ENCODE data around the gene PREPL. TPM values are rescaled to one million over a fixed set of nuclear protein-coding genes. Genes with fewer than 3 reads are reported as not detected.
"Not testable (repeated sequence)": the region's sequence is repeated elsewhere in the genome, so short reads cannot be mapped to it uniquely, and the experiment has no call there.

PREPL gene
- total RNA-seq, 1 donor from 2014 or later: 32.7 TPM

DNA sequence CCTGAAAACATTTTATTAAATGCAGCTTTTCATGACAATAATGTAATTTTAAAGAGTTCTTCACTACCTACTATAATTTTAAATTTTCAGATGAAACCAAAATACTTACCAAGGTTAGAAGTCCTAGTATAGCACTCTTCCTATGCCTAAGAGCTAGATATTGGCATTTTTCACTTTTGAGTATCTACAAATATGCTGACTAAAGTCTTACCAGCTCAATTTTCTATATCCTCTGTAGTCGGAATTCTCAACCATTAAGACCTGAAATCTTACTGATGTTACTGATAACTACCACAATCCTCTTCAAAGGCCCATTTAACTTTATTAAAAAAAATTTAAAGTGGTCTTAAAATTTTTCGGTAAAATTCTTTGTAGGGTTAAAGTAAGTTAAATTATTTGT lies 32.0 kb downstream of the PREPL start:
- Mint-ChIP-seq H3K36me3 (ENCODE audit: low read depth) (peaks cover 40% of the 10 kb centered on the region), H3K9me3 (no peaks in the 10 kb centered on the region), H3K4me1 (peaks cover 3% of the 10 kb centered on the region), H3K27ac (no peak overlapping the region), H3K27me3 (no peaks in the 10 kb centered on the region), H3K4me3 (no peak overlapping the region)
- intact Hi-C loops (cut with micrococcal nuclease): no loop called here
- DNase-seq: no peak

DNA sequence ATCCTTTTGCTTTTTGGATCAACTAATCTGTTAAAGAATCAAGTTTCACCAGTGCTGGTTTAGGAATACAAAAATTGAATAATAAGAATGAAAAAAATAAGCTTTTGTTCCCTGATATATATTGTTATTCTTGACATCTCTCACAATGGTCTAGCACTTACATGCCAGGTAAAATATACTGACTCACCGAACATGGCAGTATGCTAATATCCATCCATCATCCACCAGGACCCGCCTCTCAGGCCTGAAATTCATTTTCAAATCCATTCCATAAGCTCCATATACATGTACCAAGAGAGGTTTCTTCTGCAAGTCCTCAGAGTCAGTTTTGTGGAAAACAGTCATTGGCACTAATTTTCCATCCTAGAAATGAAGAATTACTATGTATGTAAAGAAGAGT lies 32.5 kb downstream of the PREPL start:
- H3K27me3 Mint-ChIP-seq: no peaks in the 10 kb centered on the region
- intact Hi-C loops (cut with micrococcal nuclease): no loop called here
- H3K4me3 Mint-ChIP-seq: no peak overlapping the region
- peaks cover 3% of the 10 kb centered on the region for H3K4me1 Mint-ChIP-seq
- peaks cover 43% of the 10 kb centered on the region for H3K36me3 Mint-ChIP-seq (ENCODE audit: low read depth)
- no peak overlapping the region for H3K27ac Mint-ChIP-seq
- no peaks in the 10 kb centered on the region for H3K9me3 Mint-ChIP-seq
- DNase-seq: no peak

DNA sequence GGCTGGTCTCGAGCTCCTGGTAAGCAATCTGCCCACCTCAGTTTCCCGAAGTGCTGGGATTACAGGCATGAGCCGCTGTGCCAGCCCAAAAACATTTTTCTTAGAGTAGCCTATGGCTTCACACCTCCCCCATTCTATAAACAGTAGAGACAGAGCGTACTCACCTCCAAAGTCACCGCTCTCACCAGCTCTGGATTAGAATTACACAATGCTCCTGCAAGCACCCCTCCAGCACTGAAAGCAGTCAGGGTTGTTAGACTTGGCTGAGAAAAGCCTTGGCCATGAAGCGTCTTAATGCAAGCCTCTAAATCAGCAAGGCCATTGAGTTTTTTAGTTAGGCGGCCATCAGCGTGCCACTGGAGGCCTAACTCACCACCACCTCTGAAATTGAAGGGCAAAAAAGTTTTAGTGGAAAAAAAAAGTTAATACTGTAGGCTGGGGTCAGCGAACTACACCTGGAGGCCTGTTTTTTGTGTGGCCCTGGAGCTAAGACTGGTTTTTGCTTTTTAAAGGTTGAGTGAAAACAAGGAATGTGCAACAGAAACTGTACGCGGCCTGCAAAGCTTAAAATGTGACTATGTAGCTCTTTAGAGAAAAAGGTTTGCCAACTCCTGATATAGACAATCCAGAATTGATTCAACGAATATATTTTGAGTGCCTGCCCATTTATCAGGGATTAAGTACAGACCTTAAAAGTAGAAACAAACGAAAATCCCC lies 34.6 kb downstream of the PREPL start:
- intact Hi-C loops (cut with micrococcal nuclease): no loop called here

DNA sequence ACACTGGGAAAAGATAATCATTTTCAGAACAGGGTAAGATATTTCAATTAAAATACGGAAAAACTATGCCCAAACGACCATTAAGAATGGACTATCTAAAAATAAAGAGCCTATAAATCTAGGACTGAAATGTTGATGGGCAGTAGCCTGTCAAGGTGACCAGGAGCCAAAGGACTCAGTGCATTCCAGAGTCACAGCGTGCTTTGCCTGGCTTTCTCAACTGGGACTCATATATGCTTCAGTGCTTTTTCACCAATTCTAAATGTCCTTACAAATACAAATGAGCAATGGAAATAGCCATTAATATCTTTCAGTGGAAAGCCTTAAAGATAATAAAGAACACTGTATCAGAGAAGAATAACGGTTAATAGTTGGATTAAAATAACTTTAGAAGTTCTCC lies 35.4 kb downstream of the PREPL start:
- Mint-ChIP-seq H3K4me3 (no peak overlapping the region), H3K36me3 (ENCODE audit: low read depth) (peaks cover 49% of the 10 kb centered on the region), H3K9me3 (no peaks in the 10 kb centered on the region), H3K27me3 (no peaks in the 10 kb centered on the region), H3K27ac (no peak overlapping the region), H3K4me1 (peaks cover 3% of the 10 kb centered on the region)
- intact Hi-C loops (cut with micrococcal nuclease): no loop called here
- DNase-seq: no peak

More for the DNA sequence above, 34.6 kb downstream of the PREPL start:
- no peak for DNase-seq
- Mint-ChIP-seq H3K27me3 (no peaks in the 10 kb centered on the region), H3K36me3 (ENCODE audit: low read depth) (peaks cover 52% of the 10 kb centered on the region), H3K4me3 (no peak overlapping the region), H3K9me3 (no peaks in the 10 kb centered on the region), H3K27ac (no peak overlapping the region), H3K4me1 (peaks cover 3% of the 10 kb centered on the region)

DNA sequence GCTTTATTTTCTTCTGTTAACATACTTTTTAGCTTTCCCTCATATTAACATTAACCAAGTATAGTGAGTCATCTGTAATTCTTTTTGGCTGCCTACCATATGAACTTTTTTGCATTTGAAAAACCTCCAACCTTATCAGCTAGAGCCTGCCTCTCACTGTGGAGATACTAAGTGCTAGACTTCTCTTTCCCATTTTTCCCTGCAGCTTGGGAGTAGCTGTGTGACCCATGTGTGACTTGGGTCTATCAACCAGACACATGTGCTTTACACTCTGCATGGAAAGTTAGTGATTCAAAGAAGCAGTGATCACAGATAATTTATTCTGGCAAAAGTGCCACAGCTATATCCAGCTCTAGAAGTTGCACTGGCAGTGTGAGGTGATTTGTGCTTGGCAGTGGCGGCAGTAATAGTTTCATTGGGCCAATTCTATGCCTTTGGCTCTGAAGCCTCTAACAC lies 36.3 kb downstream of the PREPL start:
- H3K4me1 Mint-ChIP-seq: peaks cover 3% of the 10 kb centered on the region
- no peak for DNase-seq
- no peaks in the 10 kb centered on the region for H3K27me3 Mint-ChIP-seq
- no peak overlapping the region for H3K27ac Mint-ChIP-seq
- no peak overlapping the region for H3K4me3 Mint-ChIP-seq
- H3K36me3 Mint-ChIP-seq (ENCODE audit: low read depth): peaks cover 45% of the 10 kb centered on the region
- no peaks in the 10 kb centered on the region for H3K9me3 Mint-ChIP-seq
- intact Hi-C loops (cut with micrococcal nuclease): no loop called here

DNA sequence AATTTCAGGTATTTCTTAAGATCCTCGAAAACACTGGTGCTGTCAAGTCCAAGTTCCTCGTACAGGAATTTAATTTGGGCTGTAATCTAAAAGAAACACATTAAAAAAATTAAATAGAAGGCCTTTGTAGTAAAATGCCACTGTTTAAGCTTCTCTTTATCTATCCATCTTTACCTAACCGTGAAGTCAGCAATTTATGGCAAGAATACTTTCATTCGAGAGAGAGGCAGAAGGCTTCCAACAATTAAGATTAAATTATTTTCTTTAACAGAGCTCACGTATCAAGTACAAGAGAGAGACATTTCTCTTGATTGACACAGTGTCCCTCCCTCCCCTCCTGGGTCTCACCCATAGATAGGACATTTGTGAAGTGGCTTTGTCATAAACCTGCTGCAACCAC lies 39.9 kb downstream of the PREPL start:
- Mint-ChIP-seq H3K27me3 (no peaks in the 10 kb centered on the region), H3K9me3 (no peaks in the 10 kb centered on the region), H3K4me3 (no peak overlapping the region), H3K4me1 (peaks cover 3% of the 10 kb centered on the region), H3K36me3 (ENCODE audit: low read depth) (peaks cover 45% of the 10 kb centered on the region), H3K27ac (no peak overlapping the region)
- intact Hi-C loops (cut with micrococcal nuclease): no loop called here
- no peak for DNase-seq

DNA sequence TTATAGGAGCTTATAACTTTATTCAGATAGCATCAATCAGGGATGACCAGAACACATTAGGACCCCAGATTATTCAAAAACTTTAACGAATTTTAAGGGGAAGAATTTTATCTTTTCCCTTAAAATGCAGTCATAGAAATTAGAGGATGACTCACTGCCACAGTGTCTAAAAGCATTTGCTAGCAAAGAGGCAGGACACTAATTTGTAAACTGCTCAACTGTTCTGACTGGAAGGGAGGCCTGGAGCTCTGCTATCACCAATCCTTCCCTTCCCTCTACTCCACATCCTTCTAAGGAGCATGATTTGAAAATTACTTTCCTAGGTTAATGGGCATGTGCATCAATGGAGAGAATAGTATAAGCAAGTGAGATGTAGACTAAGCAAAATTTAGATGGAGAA lies 40.5 kb downstream of the PREPL start:
- Mint-ChIP-seq H3K27me3 (no peaks in the 10 kb centered on the region), H3K27ac (no peak overlapping the region), H3K9me3 (no peaks in the 10 kb centered on the region), H3K4me1 (peaks cover 3% of the 10 kb centered on the region), H3K36me3 (ENCODE audit: low read depth) (peaks cover 49% of the 10 kb centered on the region), H3K4me3 (no peak overlapping the region)
- no peak for DNase-seq
- intact Hi-C loops (cut with micrococcal nuclease): no loop called here

DNA sequence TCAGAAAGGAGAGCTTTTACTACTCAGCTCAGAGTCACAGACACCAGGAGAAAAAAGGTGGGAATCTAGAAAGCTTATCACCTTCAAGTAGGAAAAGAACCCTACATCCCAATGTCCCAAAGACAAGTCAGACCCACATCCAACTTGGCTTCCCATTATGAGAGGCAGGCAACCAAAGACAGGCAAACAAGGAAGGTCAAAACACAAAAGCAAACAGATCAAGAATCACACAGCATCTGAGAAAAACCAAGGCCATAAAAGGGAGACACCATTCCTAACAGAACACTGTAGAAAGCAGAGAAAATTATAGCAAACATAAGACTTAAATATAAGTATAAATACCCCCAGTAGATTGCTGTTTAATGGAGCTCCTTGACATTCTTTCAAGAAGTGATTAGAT lies 45.3 kb downstream of the PREPL start:
- no peaks in the 10 kb centered on the region for H3K4me1 Mint-ChIP-seq
- no peak overlapping the region for H3K4me3 Mint-ChIP-seq
- intact Hi-C loops (cut with micrococcal nuclease): no loop called here
- H3K27me3 Mint-ChIP-seq: no peaks in the 10 kb centered on the region
- no peak overlapping the region for H3K27ac Mint-ChIP-seq
- H3K9me3 Mint-ChIP-seq: peaks cover 12% of the 10 kb centered on the region
- DNase-seq: no peak
- peaks cover 61% of the 10 kb centered on the region for H3K36me3 Mint-ChIP-seq (ENCODE audit: low read depth)

DNA sequence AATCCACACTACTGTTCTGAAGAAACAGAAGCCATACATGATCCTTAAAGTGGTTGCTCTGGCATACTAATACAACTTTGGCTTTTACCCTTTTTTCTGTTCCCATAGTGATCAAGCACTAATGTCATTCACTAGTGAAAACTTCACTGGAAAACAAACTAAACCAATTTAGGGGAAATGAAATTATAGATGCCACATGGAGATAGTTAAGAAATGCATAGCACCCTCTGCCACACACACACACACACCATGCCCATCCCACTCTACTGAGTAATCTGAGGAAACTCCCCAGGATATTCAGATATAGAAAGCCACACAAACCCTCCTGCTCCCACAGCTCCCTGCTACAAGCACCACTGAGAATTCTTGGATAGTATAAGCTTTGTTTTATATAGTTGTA lies 46.9 kb downstream of the PREPL start:
- Mint-ChIP-seq H3K9me3 (peaks cover 17% of the 10 kb centered on the region), H3K27me3 (no peaks in the 10 kb centered on the region), H3K27ac (no peak overlapping the region), H3K4me1 (no peaks in the 10 kb centered on the region), H3K4me3 (no peak overlapping the region), H3K36me3 (ENCODE audit: low read depth) (peaks cover 62% of the 10 kb centered on the region)
- intact Hi-C loops (cut with micrococcal nuclease): no loop called here
- no peak for DNase-seq

DNA sequence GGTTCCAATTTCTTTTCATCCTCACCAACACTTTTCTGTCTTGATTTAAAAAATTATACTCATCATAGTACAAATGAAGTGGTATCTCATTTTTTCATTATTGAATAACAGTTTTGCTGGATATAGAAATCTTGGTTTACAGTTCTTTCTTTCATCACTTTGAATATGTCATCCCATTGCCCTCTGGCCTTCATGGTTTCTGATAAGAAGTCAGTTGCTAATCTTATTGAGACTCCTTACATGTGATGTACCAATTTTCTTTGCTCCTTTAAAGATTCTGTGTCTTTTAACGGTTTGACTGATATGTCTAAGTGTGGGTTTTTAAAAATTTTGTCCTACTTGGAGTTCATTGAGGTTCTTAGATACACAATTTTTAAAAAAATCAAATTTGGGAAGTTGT lies 51.0 kb downstream of the PREPL start:
- intact Hi-C loops (cut with micrococcal nuclease): no loop called here
- Mint-ChIP-seq H3K36me3 (ENCODE audit: low read depth) (peaks cover 41% of the 10 kb centered on the region), H3K4me1 (no peaks in the 10 kb centered on the region), H3K27me3 (no peaks in the 10 kb centered on the region), H3K9me3 (peaks cover 22% of the 10 kb centered on the region), H3K27ac (no peak overlapping the region), H3K4me3 (no peak overlapping the region)
- DNase-seq: no peak

DNA sequence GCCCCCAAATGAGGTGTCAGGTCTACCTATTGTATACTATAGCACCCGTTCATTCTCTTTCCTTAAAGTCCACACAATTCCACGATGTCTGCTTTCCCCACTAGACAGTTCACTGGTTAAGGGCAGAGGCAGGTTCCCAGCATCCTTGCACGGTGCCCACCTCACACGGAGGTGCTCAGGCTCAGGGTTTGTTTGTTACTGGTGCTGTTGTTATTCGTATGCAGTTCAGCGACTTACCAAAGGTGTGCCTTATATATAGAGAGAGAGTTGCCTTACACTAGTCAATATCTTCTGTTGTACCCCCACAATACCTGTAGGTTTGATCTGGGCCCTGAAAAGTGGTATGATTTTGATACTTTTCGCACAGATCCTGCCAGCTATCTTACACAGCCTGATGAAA lies 55.4 kb downstream of the PREPL start:
- Mint-ChIP-seq H3K27ac (no peak overlapping the region), H3K4me1 (no peaks in the 10 kb centered on the region), H3K36me3 (ENCODE audit: low read depth) (peaks cover 6% of the 10 kb centered on the region), H3K4me3 (no peak overlapping the region), H3K9me3 (peaks cover 13% of the 10 kb centered on the region), H3K27me3 (no peaks in the 10 kb centered on the region)
- intact Hi-C loops (cut with micrococcal nuclease): no loop called here
- DNase-seq: no peak

DNA sequence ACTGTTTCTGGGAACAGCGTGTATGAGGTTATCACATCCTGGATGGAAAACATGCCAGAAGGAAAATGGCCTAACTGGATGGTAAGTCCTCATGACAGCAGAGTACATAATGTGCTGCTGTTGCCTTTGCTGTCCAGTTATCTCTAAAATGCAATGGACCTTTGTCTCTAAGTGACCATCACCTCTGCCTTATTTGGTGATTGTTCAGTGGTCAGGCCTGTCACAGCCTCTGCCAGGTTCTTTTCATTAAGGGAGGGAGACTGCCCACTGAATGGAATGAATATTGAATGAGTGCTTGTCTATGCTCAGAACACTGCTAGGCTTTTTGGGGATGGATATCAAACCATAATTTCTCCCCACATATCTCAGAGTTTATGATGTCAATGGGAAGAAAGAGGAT lies 57.0 kb downstream of the PREPL start:
- Mint-ChIP-seq H3K27ac (no peak overlapping the region), H3K4me3 (no peak overlapping the region), H3K27me3 (peaks cover 6% of the 10 kb centered on the region)

DNA sequence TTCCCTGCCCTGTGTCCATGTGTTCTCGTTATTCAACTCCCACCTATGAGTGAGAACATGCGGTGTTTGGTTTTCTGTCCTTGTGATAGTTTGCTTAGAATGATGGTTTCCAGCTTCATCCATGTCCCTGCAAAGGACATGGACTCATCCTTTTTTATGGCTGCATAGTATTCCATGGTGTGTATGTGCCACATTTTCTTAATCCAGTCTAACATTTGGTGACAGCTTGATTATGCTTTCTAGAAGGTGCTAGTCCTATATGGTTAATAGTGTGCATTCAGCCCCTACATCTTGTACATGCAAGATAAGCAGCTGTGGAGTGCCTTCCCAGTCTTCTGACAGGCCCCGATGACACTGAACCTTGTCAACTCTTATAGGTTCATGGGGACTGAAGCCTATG lies 57.5 kb downstream of the PREPL start:
- H3K36me3 Mint-ChIP-seq (ENCODE audit: low read depth); DNase-seq; H3K4me1 Mint-ChIP-seq; H3K9me3 Mint-ChIP-seq; H3K4me3 Mint-ChIP-seq; H3K27ac Mint-ChIP-seq; H3K27me3 Mint-ChIP-seq; intact Hi-C loops (cut with micrococcal nuclease): not testable (repeated sequence)

More for the DNA sequence above, 57.0 kb downstream of the PREPL start:
- Mint-ChIP-seq H3K4me1 (no peaks in the 10 kb centered on the region), H3K9me3 (peaks cover 7% of the 10 kb centered on the region), H3K36me3 (ENCODE audit: low read depth) (peaks cover 2% of the 10 kb centered on the region)
- no peak for DNase-seq
- intact Hi-C loops (cut with micrococcal nuclease): no loop called here

DNA sequence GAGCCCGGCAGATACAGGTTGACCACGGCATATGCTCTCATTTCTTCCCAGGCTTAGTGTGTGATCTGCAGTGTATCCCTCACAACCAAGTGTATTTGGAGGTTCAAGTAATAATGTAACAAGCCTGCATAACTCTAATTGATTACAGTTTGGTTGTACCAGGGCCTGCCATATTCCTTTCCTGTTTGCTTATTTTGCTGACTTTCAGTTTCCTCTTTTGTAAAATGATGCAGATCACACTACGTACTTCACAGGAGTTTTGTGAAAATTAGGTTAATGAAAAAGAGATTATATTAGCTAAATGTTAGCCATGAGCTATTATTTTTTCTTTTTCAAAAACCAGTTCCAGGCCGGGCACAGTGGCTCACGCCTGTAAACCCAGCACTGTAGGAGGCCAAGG lies 60.2 kb downstream of the PREPL start:
- H3K27me3 Mint-ChIP-seq: peaks cover 8% of the 10 kb centered on the region
- peaks cover 3% of the 10 kb centered on the region for H3K9me3 Mint-ChIP-seq
- peaks cover 6% of the 10 kb centered on the region for H3K4me1 Mint-ChIP-seq
- no peak overlapping the region for H3K4me3 Mint-ChIP-seq
- intact Hi-C loops (cut with micrococcal nuclease): no loop called here
- no peak for DNase-seq
- no peak overlapping the region for H3K27ac Mint-ChIP-seq
- H3K36me3 Mint-ChIP-seq (ENCODE audit: low read depth): no peaks in the 10 kb centered on the region

DNA sequence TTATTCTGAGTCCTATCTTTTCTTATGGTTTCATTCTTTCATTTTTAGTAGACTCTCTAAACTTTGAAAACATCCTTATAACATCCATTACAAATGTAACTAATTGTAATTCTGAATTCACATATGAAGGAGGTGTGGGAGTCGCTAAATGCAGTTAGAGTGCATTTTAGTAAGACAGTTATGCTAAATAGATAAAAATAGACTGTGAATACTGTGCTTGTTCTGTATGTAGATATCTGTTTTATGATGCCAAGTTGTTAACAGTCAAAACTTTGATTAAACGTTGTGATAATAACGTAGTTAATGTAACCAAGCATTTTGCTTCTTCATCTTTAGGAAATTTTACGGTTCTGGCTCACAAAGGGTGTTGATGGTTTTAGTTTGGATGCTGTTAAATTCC lies 61.7 kb downstream of the PREPL start:
- H3K27ac Mint-ChIP-seq: no peak overlapping the region
- H3K9me3 Mint-ChIP-seq: peaks cover 3% of the 10 kb centered on the region
- H3K36me3 Mint-ChIP-seq (ENCODE audit: low read depth): no peaks in the 10 kb centered on the region
- H3K4me1 Mint-ChIP-seq: peaks cover 7% of the 10 kb centered on the region
- no peak for DNase-seq
- intact Hi-C loops (cut with micrococcal nuclease): no loop called here
- peaks cover 8% of the 10 kb centered on the region for H3K27me3 Mint-ChIP-seq
- H3K4me3 Mint-ChIP-seq: no peak overlapping the region
